ENCODE data around the gene FBN1. TPM values are rescaled to one million over a fixed set of nuclear protein-coding genes. Genes with fewer than 3 reads are reported as not detected.
A peak's percentile ranks its signal among the peaks of the same experiment; 100 is the strongest.

Gene FBN1
- total RNA-seq, 1 donor from 2014 or later: 70.3 TPM

DNA sequence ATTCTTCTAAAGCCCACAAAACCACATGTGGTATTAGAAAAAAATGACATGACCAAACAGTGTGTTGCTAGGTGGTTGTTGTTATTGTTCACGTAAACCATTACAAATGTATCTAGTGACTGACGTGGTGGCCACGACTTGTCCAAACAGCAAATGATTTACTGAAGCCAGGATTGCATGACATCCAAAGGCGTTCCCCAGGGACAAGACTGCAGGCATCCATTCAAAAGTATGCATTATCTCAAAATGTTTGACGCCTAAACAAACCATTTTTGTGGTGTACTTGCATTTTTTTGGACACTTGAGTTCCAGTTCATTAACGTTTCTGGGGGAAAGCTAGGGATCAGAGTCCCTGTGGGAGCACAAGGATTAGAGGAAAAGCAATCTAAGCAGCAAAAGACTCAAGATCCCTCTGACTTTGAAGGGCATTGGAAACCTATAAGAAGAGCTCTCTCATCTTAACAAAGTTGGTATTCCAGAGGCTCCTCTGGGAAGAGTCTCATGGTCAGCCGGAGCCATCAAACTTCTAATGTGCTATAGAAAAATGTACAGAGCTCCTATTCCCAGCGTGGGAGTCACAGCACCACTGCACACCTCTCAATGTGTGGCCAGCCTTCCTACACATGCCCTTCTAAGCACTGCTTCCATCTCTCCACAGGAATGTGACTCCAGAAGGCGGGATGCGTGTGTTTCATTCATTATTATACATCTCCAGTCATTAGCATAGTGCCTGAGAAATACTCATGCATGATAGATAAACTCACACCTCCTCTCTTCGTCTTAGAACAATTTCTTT lies 62.9 kb downstream of the FBN1 start:
- no peak for DNase-seq (ENCODE audit: low read depth, low spot score)

GRCh38 chr15:48581219-48581618 lies 64.3 kb downstream of the FBN1 start:
- DNase-seq (ENCODE audit: low read depth, low spot score): no peak

DNA sequence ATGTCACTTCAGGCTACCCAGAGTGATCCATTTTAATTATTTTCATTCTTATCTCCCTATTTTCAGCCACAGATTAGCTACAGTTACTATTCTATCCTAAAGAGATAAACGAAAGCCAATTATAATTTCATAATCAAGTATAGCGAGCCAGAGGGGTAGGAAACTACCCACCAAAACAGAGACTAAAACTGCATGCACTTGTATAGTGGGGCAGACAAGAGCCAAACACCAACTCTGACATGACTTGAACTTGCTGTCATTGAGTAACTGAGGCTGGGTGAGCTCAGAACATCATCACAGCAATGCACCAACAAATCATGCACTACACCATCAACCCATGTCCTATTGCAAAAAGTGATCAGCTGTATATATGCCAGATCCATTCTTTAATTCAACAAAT lies 64.8 kb downstream of the FBN1 start:
- DNase-seq (ENCODE audit: low read depth, low spot score): no peak

GRCh38 chr15:48579945-48580671 lies 65.4 kb downstream of the FBN1 start:
- no peak for DNase-seq (ENCODE audit: low read depth, low spot score)

GRCh38 chr15:48578965-48579364 lies 66.5 kb downstream of the FBN1 start:
- DNase-seq (ENCODE audit: low read depth, low spot score): no peak

- no peak for DNase-seq (ENCODE audit: low read depth, low spot score)
Observed at GRCh38 chr15:48577469-48577868, 68.0 kb downstream of the FBN1 start.

DNA sequence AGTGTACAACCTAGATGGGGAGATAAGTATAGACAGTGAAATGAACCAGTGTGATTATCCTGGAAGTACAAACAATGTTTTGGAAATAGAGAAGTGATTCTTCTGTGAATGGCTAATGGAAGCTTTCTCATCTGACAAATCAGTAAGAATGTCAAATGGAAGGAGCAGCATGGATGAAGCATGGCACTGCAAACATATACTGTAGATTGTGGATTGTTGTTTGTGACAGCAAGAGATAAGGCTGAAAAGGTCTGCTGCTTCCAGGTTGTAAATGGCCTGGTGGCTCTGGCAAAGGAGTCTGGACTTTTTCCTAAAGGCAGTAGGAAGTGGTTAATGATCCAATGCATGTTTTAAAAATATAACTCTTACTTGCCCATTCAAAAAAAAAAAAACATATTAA lies 71.3 kb downstream of the FBN1 start:
- DNase-seq (ENCODE audit: low read depth, low spot score): no peak

GRCh38 chr15:48573780-48574179 lies 71.7 kb downstream of the FBN1 start:
- no peak for DNase-seq (ENCODE audit: low read depth, low spot score)

GRCh38 chr15:48572823-48573222 lies 72.7 kb downstream of the FBN1 start:
- DNase-seq (ENCODE audit: low read depth, low spot score): no peak

GRCh38 chr15:48571510-48571909 lies 74.0 kb downstream of the FBN1 start:
- DNase-seq (ENCODE audit: low read depth, low spot score): no peak

DNA sequence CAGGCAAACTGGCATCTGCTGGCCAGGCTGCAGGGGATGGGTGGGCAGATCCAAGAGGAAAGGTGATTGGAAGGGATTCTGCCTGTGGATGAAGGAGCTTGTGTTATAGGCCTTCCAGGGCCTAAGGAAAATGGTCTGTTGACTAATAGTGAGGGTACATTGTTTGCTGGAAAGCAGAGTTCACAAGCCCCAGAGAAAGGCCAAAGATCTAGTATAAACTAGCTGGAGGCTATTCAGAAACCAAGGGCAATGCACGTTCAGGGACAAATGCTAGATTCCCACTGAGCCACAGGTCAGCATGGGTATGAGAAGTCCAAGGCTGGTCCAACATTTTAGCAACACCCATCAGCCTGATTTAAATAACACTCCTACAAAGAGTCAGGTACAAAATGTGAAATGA lies 74.7 kb downstream of the FBN1 start:
- DNase-seq (ENCODE audit: low read depth, low spot score): no peak

DNA sequence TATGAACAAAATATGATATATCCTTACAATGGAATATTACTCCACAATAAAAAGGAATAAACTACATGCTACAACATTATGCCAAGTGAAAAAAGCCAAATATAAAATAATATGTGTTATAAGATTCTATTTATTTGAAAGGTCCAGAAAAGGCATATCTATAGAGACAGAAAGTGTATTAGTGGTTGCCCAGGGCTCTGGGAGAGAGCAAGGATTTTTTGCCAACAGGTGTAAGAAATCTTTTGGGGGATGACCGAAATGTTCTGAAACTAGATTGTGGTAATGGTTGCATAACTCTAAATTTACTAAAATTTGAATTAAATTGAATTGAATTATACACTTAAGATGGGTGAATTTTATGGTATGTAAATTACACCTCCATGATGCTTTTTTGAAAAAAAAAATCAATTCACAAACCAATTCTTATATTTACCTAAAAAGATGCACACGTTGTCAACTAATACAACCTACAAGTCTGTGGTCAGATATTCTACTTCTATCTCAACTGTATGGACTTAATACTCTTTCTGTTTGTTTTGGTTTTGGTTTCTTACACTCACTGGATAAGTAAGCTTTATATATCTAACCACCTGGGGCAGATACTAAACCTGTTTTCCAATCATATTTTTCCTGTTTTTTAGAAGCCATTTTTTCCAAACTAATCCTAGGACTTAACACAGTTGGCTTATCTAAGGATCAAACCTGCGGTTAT lies 75.8 kb downstream of the FBN1 start:
- DNase-seq (ENCODE audit: low read depth, low spot score): no peak

- DNase-seq (ENCODE audit: low read depth, low spot score): no peak
Observed at GRCh38 chr15:48566668-48567067, 78.8 kb downstream of the FBN1 start.

- peak; percentile 64 for DNase-seq (ENCODE audit: low read depth, low spot score)
Observed at GRCh38 chr15:48565560-48566482, 79.7 kb downstream of the FBN1 start.

DNA sequence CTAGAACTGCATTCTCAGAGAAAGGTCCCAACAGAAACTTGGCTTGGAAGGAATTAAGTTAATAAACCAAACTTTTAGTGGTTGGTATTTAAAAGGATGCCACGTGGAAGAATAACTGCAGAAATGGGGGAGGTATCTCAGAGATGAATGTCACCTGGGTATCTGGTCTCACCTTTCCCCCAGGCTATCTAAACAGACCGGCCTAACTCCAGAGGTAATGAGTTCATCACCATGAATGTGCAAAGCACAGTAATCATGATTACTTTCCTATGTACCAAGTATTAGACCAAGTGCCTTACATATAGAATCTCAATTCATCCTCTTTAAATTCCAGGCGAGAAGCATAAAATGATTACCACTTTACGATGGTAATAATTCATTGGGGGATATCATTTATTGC lies 80.8 kb downstream of the FBN1 start:
- DNase-seq (ENCODE audit: low read depth, low spot score): no peak

DNA sequence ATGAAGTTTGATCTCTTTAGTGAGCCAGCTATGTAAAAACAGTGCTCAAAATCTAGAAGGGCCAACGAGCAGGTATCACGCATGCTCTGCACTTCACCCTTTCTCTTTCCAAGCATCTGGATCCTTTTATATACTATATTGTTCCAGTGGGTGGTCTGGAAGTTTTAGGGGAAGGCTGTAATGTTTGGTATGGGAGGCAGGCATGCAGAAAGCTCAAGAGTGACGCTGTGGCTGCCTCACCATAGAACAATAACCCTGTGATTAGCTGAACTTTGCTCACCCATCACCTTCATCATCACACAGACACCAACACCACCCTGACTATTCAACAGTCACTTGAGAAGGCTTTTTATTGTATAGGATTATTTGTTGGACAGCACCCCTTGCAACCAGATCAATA lies 81.6 kb downstream of the FBN1 start:
- no peak for DNase-seq (ENCODE audit: low read depth, low spot score)

- no peak for DNase-seq (ENCODE audit: low read depth, low spot score)
Observed at GRCh38 chr15:48560321-48561051, 85.0 kb downstream of the FBN1 start.

DNA sequence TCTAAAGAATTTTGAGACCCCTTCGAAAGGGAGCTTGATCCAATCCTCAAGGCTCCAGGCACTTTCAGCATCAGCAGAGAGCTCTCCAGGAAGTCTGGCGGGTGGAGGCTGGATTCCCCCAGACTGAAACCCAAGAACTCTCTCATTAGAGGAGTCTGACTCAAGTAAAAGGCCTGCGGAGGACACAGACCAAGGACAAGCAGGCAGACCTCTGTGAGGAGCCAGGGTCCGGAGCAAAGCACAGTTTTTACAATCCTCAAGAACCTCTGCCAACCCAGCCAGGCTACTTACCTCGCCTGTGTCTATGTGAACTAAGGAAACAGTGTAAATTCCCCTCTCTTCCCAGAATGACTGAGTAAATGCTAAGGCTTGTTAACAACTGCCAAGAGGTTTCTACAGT lies 86.2 kb downstream of the FBN1 start:
- no peak for DNase-seq (ENCODE audit: low read depth, low spot score)

DNA sequence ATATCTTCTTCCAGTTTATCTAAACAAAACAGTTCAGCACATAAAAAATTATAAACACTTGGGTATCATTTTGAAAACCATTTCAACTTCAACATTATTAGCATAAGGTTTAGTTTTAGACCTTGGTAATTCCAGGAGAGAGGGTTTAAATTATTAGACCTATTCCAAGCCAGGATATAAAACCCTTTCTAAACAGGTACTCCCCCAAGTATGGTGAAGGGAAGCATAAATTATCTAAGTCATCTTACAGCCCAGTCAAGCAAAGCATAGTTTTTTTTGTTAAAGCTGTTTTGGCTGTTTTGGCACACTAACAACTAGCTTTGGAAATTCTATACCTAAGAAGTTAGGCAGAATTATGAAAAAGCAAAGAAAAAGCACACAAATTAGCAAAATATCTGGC lies 87.3 kb downstream of the FBN1 start:
- DNase-seq (ENCODE audit: low read depth, low spot score): no peak

- DNase-seq (ENCODE audit: low read depth, low spot score): no peak
Observed at GRCh38 chr15:48557335-48557734, 88.2 kb downstream of the FBN1 start.

All from pulmonary artery endothelial cell (primary cell).